NCI-H524 (cell line): ENCODE measurements around the gene MUC2.
A peak's percentile ranks its signal among the peaks of the same experiment; 100 is the strongest.

ENCODE experiments used
- DNase-seq, 2 experiments: peaks; one replicate each; lab custom pipeline; 2025; lab: John Stamatoyannopoulos, UW

The MUC2 gene

GRCh38 chr11:1051356-1052132 lies 23.1 kb upstream of the MUC2 start:
- no peak for DNase-seq

DNA sequence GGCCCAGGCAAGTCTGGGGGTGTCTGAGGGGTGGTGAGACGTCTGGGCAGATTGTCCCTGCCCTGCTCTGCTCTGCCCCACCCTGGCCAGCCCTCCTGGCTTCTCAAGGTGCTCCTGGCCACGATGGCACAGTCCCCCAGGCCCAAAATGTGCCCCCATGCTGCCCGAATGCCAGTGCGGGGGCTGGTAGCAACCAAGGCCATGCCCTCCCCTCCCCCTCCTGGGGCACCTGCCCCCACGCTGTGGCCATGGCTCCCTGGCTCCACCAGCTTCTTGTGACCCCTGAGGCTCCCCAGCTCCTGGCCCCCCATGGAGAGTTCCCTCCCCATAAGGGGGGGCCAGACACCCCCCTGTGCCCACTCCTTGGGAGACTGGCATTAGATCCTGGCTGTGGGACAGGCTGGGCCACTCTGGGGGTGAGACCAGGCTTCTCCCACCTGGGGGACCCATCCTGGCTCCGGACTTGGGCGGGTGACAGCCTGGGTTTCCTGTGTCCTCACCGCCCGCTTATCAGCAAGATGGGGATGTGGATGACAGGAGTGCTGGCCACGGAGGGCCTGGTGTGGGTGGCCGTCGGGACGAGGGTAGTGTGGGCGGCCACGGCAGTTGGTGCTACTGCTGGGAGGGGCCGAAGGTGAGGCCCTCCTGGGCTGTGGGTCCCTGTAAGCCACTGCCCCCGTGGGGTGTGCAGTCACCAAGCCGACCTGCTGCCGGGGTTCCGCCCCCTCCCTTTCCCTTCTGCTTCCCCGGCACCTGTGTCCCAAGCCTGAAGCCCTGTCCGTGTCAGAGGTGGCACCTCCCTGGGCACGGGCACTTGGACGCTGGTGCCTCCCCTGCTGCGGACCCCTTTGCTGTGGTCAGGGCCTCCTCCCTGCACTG lies 22.3 kb upstream of the MUC2 start:
- DNase-seq: no peak

- no peak for DNase-seq
Measured at GRCh38 chr11:1053121-1053901, 21.4 kb upstream of the MUC2 start.

DNA sequence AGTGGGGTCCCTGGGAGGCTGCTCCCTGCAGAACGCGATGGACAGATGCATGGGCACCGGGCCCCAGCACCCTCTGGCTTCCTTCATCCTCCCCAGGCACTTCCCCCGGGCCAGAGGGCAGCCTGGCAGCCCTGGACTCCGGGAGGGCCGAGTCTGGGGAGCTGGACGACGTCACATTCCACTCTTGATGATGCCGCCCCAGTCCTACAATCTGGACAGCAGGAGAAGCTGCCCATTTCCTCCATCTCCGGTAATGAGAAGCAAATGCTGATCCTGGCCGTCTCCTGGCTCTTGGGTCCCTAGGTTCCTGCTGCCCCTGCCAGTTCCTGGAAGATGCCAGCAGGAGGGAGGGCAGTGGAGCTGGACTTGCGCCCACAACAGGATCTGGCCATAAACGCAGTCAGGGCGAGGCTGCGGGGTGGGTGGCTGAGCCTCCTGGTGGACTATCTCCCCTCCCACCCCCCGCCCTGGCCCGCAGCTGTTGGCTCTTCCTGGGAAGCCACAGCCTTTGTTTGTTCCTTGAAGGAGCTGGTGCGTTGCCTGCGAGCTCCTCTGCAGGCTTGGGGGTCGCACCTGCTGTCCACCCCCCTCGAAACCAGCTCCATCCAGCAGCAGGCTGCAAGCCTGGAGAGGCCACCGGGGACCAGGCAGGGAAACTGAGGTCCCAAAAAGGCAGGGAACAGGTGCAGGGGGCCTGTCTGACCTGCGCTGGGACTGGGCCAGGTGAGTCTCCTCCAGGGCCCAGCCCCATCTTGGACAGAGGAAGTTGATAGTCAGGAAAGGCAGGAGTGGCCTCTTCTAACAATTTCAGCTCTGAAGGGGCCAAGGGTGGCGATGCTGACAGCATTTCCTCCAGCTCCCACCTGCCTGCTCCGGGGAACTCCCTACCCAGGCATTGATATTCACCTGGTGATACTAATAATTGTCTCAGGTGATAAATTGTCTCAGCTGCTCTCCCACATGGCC lies 20.2 kb upstream of the MUC2 start:
- DNase-seq: peak in 1 of 2 experiments; percentile 30

DNA sequence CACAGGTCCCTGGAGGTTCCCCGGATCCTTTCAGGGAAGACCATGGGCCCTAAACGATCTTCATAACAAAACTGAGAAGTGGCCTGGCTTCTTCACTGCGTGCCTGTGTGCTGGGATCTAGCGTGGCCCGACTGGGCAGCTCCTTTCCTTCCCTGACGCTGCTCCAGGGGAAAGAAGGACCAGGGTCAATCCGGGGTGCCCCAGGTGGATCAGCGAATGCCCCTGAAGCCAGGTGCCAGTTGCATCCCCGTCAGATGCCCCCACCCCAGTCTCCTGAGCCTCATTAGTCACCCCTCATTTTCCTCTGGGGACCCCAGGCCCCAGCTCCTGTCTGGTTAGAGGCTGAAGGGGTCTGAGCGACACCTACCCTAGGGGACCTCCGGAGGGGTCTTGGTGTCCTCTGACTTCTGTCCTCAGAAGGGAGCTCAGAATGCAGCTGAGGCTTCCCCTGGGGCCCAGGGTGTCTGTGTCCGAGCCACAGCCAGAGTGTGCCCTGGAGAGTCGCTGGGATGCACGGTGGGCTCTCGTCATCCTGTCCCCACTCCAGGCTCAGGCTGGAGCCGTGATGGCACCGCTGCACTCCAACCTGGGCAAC lies 19.5 kb upstream of the MUC2 start:
- no peak for DNase-seq

DNA sequence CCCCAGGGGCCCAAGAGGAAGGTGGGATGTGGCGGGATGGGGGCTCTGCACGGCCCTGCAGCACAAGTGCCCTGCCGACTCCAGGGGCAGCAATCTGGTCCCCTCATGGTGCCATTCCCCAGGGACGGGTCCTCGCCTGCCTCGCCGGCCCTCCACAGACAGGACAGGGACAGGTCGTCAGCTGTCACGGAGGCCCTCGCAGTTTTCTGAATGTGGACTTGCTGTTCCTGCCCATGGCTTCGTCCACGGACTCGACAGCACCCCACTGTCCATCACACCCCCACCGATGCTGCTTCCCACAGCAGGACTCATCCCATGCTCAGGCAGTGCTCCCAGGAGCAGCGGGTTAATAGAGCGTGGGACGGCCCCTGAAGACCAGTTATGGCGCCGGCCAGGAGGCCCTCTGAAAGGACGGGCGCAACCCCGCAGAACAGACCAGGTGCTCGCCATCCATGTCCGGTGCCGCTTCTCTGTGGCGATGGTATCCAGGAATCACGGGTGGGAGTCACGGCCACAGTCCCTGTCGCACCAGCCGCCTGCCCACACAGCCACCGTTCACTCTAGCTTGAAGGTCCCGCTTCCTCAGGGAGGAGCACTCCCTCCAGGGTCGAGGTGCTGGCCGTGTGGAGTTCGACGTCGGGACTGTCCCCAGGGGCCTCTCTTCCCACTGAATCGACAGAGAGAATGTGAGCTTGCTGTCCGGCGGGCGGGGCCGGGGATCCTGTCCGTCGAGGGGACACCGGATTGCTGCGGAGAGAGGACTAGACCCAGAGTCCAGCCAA lies 18.5 kb upstream of the MUC2 start:
- DNase-seq: no peak

- DNase-seq: no peak
Measured at GRCh38 chr11:1057806-1058205, 16.9 kb upstream of the MUC2 start.

DNA sequence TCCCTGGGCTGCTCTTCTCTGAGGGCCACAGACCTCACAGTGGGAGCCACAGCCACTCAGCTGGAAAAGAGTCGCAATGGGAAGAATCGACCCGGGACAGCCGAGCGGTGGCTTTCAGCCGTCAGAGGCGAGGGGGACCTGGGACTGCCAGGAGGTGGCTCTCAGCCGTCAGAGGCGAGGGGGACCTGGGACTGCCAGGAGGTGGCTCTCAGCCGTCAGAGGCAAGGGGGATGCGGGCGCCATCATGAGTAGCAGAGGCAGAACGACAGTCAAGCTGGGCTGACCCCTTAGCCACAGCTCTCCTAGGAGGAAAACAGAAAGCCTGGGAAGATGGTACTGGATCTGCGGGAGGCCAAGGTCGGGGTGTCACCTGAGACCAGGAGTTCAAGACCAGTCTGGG lies 14.9 kb upstream of the MUC2 start:
- peak in 1 of 2 experiments; percentile 13 for DNase-seq

GRCh38 chr11:1060410-1060809 lies 14.3 kb upstream of the MUC2 start:
- DNase-seq: no peak

- DNase-seq: no peak
Measured at GRCh38 chr11:1060852-1061616, 13.6 kb upstream of the MUC2 start.

DNA sequence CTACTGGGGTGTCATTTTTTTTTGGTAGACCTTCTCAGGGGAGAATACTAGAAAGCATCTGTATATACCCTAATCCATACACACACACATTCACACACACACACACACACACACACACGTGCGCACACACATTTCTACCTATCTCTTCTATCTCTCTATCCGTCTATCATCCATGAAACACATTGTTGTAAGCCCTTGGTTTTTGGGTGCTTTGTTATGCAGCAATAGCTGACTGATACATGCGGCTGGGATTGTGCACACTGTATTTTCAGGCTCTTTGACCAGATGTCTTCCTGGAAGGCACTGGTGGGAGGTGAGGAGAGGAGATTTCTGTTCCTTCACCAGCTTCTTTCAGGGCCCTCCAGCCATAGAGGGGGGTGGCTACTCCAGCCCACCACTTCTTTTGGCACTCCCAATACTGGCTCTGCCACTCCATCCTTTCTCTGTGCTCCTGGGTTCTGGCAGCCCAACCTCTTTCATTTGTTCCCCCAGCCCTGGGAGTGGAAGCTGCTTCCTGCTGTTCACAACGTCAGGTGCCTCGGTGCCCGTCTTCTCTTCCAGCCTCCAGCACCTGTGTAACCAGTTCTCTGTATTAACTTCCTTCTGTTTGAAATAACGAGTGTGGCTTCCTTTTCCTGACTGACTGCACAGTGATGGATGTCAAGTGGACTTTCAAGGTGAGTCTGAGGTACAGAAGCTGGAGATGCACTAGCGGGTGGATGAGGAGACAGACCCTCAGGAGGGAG lies 12.4 kb upstream of the MUC2 start:
- no peak for DNase-seq

DNA sequence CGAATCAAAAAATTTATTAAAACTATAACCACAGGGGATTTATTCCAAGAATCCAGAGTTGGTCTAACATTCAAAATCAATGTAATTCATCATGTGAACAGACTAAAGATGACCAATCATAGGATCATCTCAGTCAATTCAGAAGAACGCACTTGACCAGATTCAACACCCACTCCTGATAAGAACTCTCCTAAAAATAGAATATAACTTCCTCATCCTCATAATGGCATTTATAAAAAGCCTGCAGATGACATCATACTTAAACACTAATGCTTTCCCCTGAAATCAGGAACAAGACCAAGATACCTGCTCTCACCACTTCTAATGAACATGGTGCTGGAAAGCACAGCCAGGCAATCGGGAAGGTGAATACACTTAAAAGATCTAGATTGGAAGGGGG lies 10.5 kb upstream of the MUC2 start:
- no peak for DNase-seq

DNA sequence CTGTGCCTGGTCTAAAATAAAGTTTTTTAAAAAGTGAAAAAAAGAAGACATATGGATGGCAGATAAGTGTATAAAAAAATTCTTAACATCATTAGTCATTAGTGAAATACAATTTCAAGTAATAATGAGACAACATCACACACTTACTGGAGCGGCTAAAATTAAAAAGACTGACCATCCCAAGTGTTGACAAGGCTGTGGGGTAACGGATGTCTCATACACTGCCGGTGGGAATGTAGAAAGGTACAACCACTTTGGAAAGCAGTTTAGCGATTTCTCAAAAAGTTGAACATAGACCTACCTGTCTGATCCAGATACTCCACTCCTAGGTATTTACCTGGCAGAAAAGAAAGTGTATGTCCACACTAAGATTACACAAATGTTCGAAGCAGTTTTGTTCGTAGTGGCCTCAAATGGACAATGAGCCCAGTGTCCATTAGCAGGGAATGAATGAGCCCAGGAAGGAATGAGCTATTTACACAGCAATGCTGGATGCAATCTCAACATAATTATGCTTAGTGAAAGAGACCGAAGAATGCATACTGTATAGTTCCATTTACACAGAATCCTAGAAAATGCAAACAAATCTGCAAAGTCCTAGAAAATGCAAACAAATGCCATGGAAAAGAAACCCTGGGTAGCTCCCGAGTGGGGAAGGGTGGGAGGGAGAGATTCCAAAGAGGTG lies 6.7 kb upstream of the MUC2 start:
- no peak for DNase-seq

DNA sequence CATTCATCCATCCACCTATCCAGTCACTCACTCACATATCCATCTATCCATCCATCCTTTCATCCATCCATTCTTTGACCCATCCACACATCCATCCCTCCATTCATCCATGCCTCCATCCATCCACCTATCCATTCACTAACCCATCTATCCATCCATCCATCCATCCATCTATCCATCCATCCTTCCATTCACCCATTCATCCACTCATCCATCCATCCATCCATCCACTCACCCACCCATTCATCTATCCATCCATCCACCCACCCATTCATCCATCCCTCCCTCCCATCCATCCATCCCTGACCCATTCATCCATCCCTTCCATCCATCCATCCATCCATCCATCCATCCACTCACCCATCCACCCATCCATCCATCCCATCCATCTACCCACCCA lies 4.9 kb upstream of the MUC2 start:
- no peak for DNase-seq

GRCh38 chr11:1070594-1071462 lies 3.8 kb upstream of the MUC2 start:
- no peak for DNase-seq

- no peak for DNase-seq
Measured at GRCh38 chr11:1071571-1072115, 3.0 kb upstream of the MUC2 start.
